IMR-90 (cell line): ENCODE measurements around the gene ZNF43. TPM values are rescaled to one million over a fixed set of nuclear protein-coding genes. Genes with fewer than 3 reads are reported as not detected.
A peak's percentile ranks its signal among the peaks of the same experiment; 100 is the strongest.

Experiments used
- ATAC-seq: fragments of 200-7000 bp; cut with Tn5 transposase; 2 replicates; pipeline ENCODE4 v1.9.1; 2020; ENCODE audit warnings: low read depth, mild to moderate bottlenecking, moderate library complexity
- BruUV-seq: library from RNA; stranded (reverse); fragments of 400-500 nt; replicated peaks from 2 replicates; lab custom pipeline; 2021; lab: Mats Ljungman, UMichigan
- CTCF ChIA-PET: fragments of 300-600 bp; formaldehyde crosslinking; extraction: SDS; loops from one replicate; lab custom pipeline; 2021; ENCODE audit warnings: antibody characterized with exemption; lab: Yijun Ruan, JAX
- POLR2A ChIA-PET: fragments of 300-600 bp; sonication (Branson Sonifier 250); formaldehyde crosslinking; loops from one replicate; lab custom pipeline; 2022; ENCODE audit warnings: antibody characterized with exemption; ENCODE audit not compliant: unreplicated experiment; lab: Charles Lee
- DNase-seq: peaks from one replicate; pipeline ENCODE4 v3.0.0; 2013
- H2AFZ ChIP-seq: replicated peaks from 2 replicates; pipeline ENCODE3; 2013; ENCODE audit warnings: low read length, mild to moderate bottlenecking; ENCODE audit not compliant: poor library complexity
- H2AK5ac ChIP-seq: 2 replicates; pipeline ENCODE4 v1.6.1; 2013; ENCODE audit warnings: low read depth, low read length, inconsistent platforms
- H2AK9ac ChIP-seq: replicated peaks from 2 replicates; pipeline ENCODE3; 2013; ENCODE audit warnings: mild to moderate bottlenecking, low read depth, low read length, moderate library complexity; ENCODE audit not compliant: poor library complexity
- H2BK120ac ChIP-seq: 2 replicates; pipeline ENCODE4 v1.6.1; 2013; ENCODE audit warnings: low read depth, low read length, inconsistent platforms
- H2BK15ac ChIP-seq: 3 replicates; pipeline ENCODE4 v1.6.1; 2013; ENCODE audit warnings: low read depth, low read length, inconsistent platforms
- H2BK20ac ChIP-seq: 2 replicates; pipeline ENCODE4 v1.6.1; 2013; ENCODE audit warnings: low read depth, mild to moderate bottlenecking, inconsistent platforms, low read length, moderate library complexity
- H2BK5ac ChIP-seq: 2 replicates; pipeline ENCODE4 v1.6.1; 2013; ENCODE audit warnings: mild to moderate bottlenecking, low read depth, low read length, inconsistent platforms; ENCODE audit not compliant: poor library complexity, severe bottlenecking
- H3K14ac ChIP-seq: replicated peaks from 2 replicates; pipeline ENCODE4 v1.6.1; 2013; ENCODE audit warnings: low read depth, low read length, inconsistent platforms
- H3K18ac ChIP-seq: 2 replicates; pipeline ENCODE4 v1.6.1; 2013; ENCODE audit warnings: low read depth, low read length, control low read depth
- H3K23ac ChIP-seq: 2 replicates; pipeline ENCODE4 v1.6.1; 2013; ENCODE audit warnings: low read depth, low read length, inconsistent platforms
- H3K27ac ChIP-seq: 2 replicates; pipeline ENCODE4 v1.5.1; 2013; ENCODE audit warnings: mild to moderate bottlenecking, control low read depth, low read length; ENCODE audit not compliant: insufficient read depth
- H3K27me3 ChIP-seq: 2 replicates; pipeline ENCODE4 v1.6.1; 2013; ENCODE audit warnings: low read length; ENCODE audit not compliant: control insufficient read depth, insufficient read depth
- H3K36me3 ChIP-seq: 2 replicates; pipeline ENCODE4 v1.6.1; 2013; ENCODE audit warnings: low read length, mixed read lengths; ENCODE audit not compliant: control insufficient read depth, insufficient read depth
- H3K4ac ChIP-seq: 2 replicates; pipeline ENCODE4 v1.6.1; 2013; ENCODE audit warnings: low read depth, low read length, inconsistent platforms
- H3K4me1 ChIP-seq: 2 replicates; pipeline ENCODE4 v1.6.1; 2013; ENCODE audit warnings: low read length, mixed read lengths; ENCODE audit not compliant: control insufficient read depth, insufficient read depth
- H3K4me2 ChIP-seq: 2 replicates; pipeline ENCODE4 v1.6.1; 2013; ENCODE audit warnings: low read depth, mild to moderate bottlenecking, control low read depth, low read length, moderate library complexity
- H3K4me3 ChIP-seq: 2 replicates; pipeline ENCODE4 v1.5.1; 2013; ENCODE audit warnings: low read depth, mild to moderate bottlenecking, control low read depth, low read length, moderate library complexity; ENCODE audit not compliant: insufficient read depth
- H3K56ac ChIP-seq: 2 replicates; pipeline ENCODE4 v1.6.1; 2013; ENCODE audit warnings: low read length, inconsistent platforms; ENCODE audit not compliant: insufficient read depth; ENCODE audit errors: extremely low read depth
- H3K79me1 ChIP-seq, 2 experiments: 2 replicates each; pipeline ENCODE4 v1.6.1; 2013; ENCODE audit warnings: low read length in 2 of 2, inconsistent platforms in 1 of 2, low read depth in 1 of 2
- H3K9ac ChIP-seq: 2 replicates; pipeline ENCODE4 v1.6.1; 2013; ENCODE audit warnings: low read depth, low read length, control low read depth
- H3K9me1 ChIP-seq: 2 replicates; pipeline ENCODE4 v1.6.1; 2013; ENCODE audit warnings: low read length, inconsistent platforms; ENCODE audit not compliant: insufficient read depth
- H3K9me3 ChIP-seq: 2 replicates; pipeline ENCODE4 v1.6.1; 2013; ENCODE audit warnings: low read length; ENCODE audit not compliant: control insufficient read depth, insufficient read depth
- H4K20me1 ChIP-seq: 2 replicates; pipeline ENCODE4 v1.6.1; 2013; ENCODE audit warnings: low read length, inconsistent platforms; ENCODE audit not compliant: insufficient read depth
- H4K5ac ChIP-seq: 2 replicates; pipeline ENCODE4 v1.6.1; 2013; ENCODE audit warnings: mild to moderate bottlenecking, low read depth, low read length, control low read depth
- H4K8ac ChIP-seq, 2 experiments: 2 replicates each; pipeline ENCODE4 v1.6.1; 2013; ENCODE audit warnings: low read depth in 2 of 2, low read length in 2 of 2, control low read depth in 1 of 2, inconsistent platforms in 1 of 2
- H4K91ac ChIP-seq: 2 replicates; pipeline ENCODE4 v1.6.1; 2013; ENCODE audit warnings: low read depth, low read length, inconsistent platforms; ENCODE audit not compliant: insufficient read depth
- BHLHE40 ChIP-seq: fragments of 150-350 bp; IDR thresholded peaks from 2 replicates; pipeline ENCODE4 v1.6.1; 2016; ENCODE audit warnings: mild to moderate bottlenecking, low read depth, low read length
- CEBPB ChIP-seq: IDR thresholded peaks from 2 replicates; pipeline ENCODE4 v1.6.1; 2012; ENCODE audit warnings: low read depth, low read length, improper control_type of control experiment
- FOS ChIP-seq: fragments of 150-350 bp; IDR thresholded peaks from 2 replicates; pipeline ENCODE4 v1.6.1; 2016; ENCODE audit warnings: low read depth, low read length
- MAFK ChIP-seq: IDR thresholded peaks from 2 replicates; pipeline ENCODE4 v1.6.1; 2012; ENCODE audit warnings: low read depth, low read length, improper control_type of control experiment
- MAZ ChIP-seq: IDR thresholded peaks from 2 replicates; pipeline ENCODE4 v1.6.1; 2012; ENCODE audit warnings: low read depth, mild to moderate bottlenecking, low read length, improper control_type of control experiment, moderate library complexity, borderline replicate concordance
- MXI1 ChIP-seq: IDR thresholded peaks from 2 replicates; pipeline ENCODE4 v1.6.1; 2012; ENCODE audit warnings: low read depth, mild to moderate bottlenecking, low read length, moderate library complexity, borderline replicate concordance
- NFE2L2 ChIP-seq: fragments of 150-350 bp; IDR thresholded peaks from 2 replicates; pipeline ENCODE4 v1.6.1; 2016; ENCODE audit warnings: low read depth, mild to moderate bottlenecking, low read length
- POLR2A ChIP-seq: IDR thresholded peaks from 2 replicates; pipeline ENCODE4 v1.6.1; 2012; ENCODE audit warnings: mild to moderate bottlenecking, low read depth, low read length
- RAD21 ChIP-seq: IDR thresholded peaks from 2 replicates; pipeline ENCODE4 v1.6.1; 2012; ENCODE audit warnings: low read length, improper control_type of control experiment
- RCOR1 ChIP-seq: IDR thresholded peaks from 2 replicates; pipeline ENCODE4 v1.6.1; 2012; ENCODE audit warnings: mild to moderate bottlenecking, low read length, improper control_type of control experiment; ENCODE audit not compliant: insufficient replicate concordance
- RFX5 ChIP-seq: IDR thresholded peaks from 2 replicates; pipeline ENCODE4 v1.8.0; 2012; ENCODE audit warnings: low read depth, mild to moderate bottlenecking, low read length, moderate library complexity
- WGBS, 2 experiments: methylation state at CpG; one replicate each; pipeline versions ENCODE4 v1.1.5 to v1.1.7; 2013; ENCODE audit warnings: missing lambda C conversion rate in 2 of 2; ENCODE audit not compliant: insufficient read length in 1 of 2; ENCODE audit errors: extremely low coverage in 2 of 2; 5-methylcytosine and 5-hydroxymethylcytosine counted together
- dilution Hi-C: fragments of 300-500 bp; cut with HindIII; formaldehyde crosslinking; loops from one replicate; pipeline ENCODE4 v1.14.3; 2018; ENCODE audit warnings: low sequenced_read_pairs; ENCODE audit not compliant: unreplicated experiment
- in situ Hi-C: fragments of 300-500 bp; cut with MboI; formaldehyde crosslinking; loops from 3 replicates; pipeline ENCODE4 v1.14.3; 2019; ENCODE audit warnings: low sequenced_read_pairs, inconsistent platforms, mixed read lengths
- intact Hi-C: fragments of 100-400 bp; cut with micrococcal nuclease; formaldehyde crosslinking; loops from 2 replicates; pipeline ENCODE4 v1.10.0; 2022
- polyA plus RNA-seq, 3 experiments: library from polyadenylated mRNA; depleted of rRNA; stranded (reverse); fragments of >200 nt; gene quantifications; 2 replicates each; pipeline ENCODE4 v1.2.3, GENCODE V29; 2012; ENCODE audit warnings: low replicate concordance in 1 of 3
- total RNA-seq: library from RNA; depleted of rRNA; stranded (reverse); fragments of >200 nt; gene quantifications from 2 replicates; pipeline ENCODE4 v1.2.3, GENCODE V29; 2012
- TF ChIP-seq, protein P1 (sequence below): fragments of 150-350 bp; IDR thresholded peaks from 2 replicates; pipeline ENCODE4 v1.6.1; 2016; ENCODE audit warnings: low read depth, mild to moderate bottlenecking, low read length, moderate library complexity, borderline replicate concordance
- TF ChIP-seq, protein P2 (sequence below): conservative IDR thresholded peaks from 2 replicates; pipeline ENCODE4 v1.5.1; 2012; ENCODE audit warnings: mild to moderate bottlenecking, low read depth, low read length, improper control_type of control experiment

Gene ZNF43
- total and polyA plus RNA-seq, 2 of the 4 experiments (the other 2 are of a cell fraction) = 2.9 to 8.8 TPM

DNA sequence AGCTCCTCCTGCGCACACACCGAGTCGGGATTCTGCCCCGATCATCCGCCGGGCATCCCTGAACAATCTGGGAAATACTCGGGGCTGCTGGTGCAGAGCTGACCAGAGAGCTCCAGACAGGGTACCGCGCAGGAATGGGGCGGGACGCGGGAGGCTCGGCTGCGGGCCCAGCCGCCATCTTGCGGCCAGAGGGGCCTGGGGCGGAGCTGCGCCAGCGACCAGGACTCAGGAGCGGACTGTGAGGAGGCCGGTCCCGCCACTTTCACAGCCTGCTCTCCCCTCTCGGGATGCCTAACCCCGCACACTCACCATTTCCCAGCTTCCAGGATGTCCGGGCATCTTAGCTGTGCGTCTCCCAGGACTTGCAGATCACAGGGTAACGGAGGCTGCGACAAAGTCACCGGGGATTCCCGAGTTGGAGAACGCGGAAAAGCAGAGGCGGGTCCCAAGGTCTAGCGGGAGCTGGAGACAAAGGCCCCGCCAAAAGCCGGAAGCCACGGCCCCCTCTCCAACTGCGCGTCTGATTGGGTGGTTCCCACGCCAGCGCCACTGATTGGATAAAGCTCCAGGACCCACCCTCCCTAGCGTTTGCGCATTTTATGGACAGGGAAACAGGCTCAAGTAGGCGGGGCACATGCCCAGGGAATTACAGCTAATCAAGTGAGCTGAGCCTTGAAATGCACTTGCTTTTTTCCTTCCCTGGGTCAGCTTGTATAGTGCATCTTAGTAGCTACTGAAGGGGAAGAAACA is 15.8 kb upstream of the ZNF43 start (continued):
- TF ChIP-seq MAFK = no peak
- no peak for TF ChIP-seq RAD21
- peak; percentile 56; the same call in 1 of the 2 replicates for TF ChIP-seq POLR2A
- peak; percentile 56; the same call in 1 of the 2 replicates for TF ChIP-seq FOS

DNA sequence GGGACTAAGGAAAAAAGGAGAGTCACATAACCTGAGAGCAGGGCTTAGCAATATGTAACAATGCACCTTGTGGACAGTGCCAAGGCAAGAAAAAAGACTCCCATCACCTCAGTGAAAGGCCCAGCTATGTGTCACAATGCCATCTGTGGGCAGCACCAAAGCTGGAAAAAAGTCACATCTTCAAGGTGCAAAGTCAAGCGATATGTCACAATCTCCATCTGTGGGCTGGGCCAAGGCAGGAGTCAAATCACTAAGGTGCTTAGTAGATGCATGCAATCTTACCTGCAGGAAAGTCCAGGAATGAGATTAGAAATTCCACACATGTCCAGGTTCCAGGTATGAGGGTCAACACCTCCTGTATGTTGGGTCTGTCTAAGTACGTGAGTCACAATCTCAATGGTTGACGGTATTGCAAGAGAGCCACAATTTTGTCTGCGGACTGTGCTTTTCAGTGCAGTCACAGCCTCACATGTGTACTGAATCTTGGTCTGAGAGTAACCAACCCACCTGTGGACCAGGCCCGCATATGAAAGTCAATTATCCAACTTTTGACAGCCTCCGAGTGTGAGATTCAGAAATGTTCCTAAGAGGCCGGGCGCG is 14.8 kb upstream of the ZNF43 start:
- H3K4me2 ChIP-seq = peak overlapping the region; percentile 70
- H4K91ac ChIP-seq = no peak overlapping the region
- POLR2A ChIA-PET = no interaction called here
- peaks cover 17% of the 10 kb centered on the region for H3K36me3 ChIP-seq
- ATAC-seq (no peak), DNase-seq (no peak)
- peaks cover 13 to 25% of the 10 kb centered on the region in 2 experiments for H3K79me1 ChIP-seq
- no peak overlapping the region for H3K56ac ChIP-seq
- peak overlapping the region; percentile 15 to 85; a peak in 1 of 4 replicates for H4K8ac ChIP-seq
- H3K18ac ChIP-seq = no peak overlapping the region
- H3K4ac ChIP-seq = no peak overlapping the region
- H3K14ac ChIP-seq = no peak overlapping the region
- dilution Hi-C loops (no loop called here), in situ Hi-C loops (no loop called here), intact Hi-C loops (no loop called here)
- peak overlapping the region; percentile 17 for H2AK9ac ChIP-seq
- no peaks in the 10 kb centered on the region for H3K27me3 ChIP-seq
- BruUV-seq = no TSS peak
- H3K9me3 ChIP-seq = no peaks in the 10 kb centered on the region; the same call in 1 of the 2 replicates
- no peak overlapping the region for H2BK15ac ChIP-seq
- H2BK20ac ChIP-seq = no peak overlapping the region
- H3K4me3 ChIP-seq = peak overlapping the region; percentile 96; the same call in 1 of the 2 replicates
- no peak overlapping the region for H2BK5ac ChIP-seq
- no peak overlapping the region for H3K27ac ChIP-seq
- CTCF ChIA-PET = no interaction called here
- H2BK120ac ChIP-seq = no peak overlapping the region
- no peak overlapping the region for H3K23ac ChIP-seq
- 38% methylated on average over 2 of the region's 9 CpGs; no CpG with 5 or more reads in 1 of the 2 experiments for WGBS, 2 experiments
- H4K20me1 ChIP-seq = no peaks in the 10 kb centered on the region
- H3K9ac ChIP-seq = peak overlapping the region; percentile 90; the same call in 1 of the 2 replicates
- H3K4me1 ChIP-seq = no peaks in the 10 kb centered on the region; the same call in 1 of the 2 replicates
- no peak overlapping the region; the same call in 1 of the 2 replicates for H2AK5ac ChIP-seq
- peak overlapping the region; percentile 81 for H2AFZ ChIP-seq
- no peak overlapping the region for H4K5ac ChIP-seq
- H3K9me1 ChIP-seq = peaks cover 3% of the 10 kb centered on the region; the same call in 1 of the 2 replicates
- TF ChIP-seq RFX5 = no peak
- TF ChIP-seq BHLHE40 = no peak
- no peak for TF ChIP-seq MAFK
- TF ChIP-seq NFE2L2 = no peak
- TF ChIP-seq, protein P1, sequence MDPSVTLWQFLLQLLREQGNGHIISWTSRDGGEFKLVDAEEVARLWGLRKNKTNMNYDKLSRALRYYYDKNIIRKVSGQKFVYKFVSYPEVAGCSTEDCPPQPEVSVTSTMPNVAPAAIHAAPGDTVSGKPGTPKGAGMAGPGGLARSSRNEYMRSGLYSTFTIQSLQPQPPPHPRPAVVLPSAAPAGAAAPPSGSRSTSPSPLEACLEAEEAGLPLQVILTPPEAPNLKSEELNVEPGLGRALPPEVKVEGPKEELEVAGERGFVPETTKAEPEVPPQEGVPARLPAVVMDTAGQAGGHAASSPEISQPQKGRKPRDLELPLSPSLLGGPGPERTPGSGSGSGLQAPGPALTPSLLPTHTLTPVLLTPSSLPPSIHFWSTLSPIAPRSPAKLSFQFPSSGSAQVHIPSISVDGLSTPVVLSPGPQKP = no peak
- no peak for TF ChIP-seq CEBPB
- no peak for TF ChIP-seq MXI1
- TF ChIP-seq, protein P2, sequence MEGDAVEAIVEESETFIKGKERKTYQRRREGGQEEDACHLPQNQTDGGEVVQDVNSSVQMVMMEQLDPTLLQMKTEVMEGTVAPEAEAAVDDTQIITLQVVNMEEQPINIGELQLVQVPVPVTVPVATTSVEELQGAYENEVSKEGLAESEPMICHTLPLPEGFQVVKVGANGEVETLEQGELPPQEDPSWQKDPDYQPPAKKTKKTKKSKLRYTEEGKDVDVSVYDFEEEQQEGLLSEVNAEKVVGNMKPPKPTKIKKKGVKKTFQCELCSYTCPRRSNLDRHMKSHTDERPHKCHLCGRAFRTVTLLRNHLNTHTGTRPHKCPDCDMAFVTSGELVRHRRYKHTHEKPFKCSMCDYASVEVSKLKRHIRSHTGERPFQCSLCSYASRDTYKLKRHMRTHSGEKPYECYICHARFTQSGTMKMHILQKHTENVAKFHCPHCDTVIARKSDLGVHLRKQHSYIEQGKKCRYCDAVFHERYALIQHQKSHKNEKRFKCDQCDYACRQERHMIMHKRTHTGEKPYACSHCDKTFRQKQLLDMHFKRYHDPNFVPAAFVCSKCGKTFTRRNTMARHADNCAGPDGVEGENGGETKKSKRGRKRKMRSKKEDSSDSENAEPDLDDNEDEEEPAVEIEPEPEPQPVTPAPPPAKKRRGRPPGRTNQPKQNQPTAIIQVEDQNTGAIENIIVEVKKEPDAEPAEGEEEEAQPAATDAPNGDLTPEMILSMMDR = no peak
- no peak for TF ChIP-seq MAZ
- TF ChIP-seq FOS = no peak
- TF ChIP-seq RCOR1 = no peak
